ENCODE data around the gene PLK5. TPM values are rescaled to one million over a fixed set of nuclear protein-coding genes. Genes with fewer than 3 reads are reported as not detected.
A peak's percentile ranks its signal among the peaks of the same experiment; 100 is the strongest.

The PLK5 gene
- polyA plus RNA-seq, 10 donors: 0.07 to 0.80 (median 0.16) TPM; not detected in 1

- DNase-seq: no peak
Observed at GRCh38 chr19:1555487-1556389, 31.9 kb downstream of the PLK5 start.

GRCh38 chr19:1556390-1557070, 32.7 kb downstream of the PLK5 start:
- no peak for DNase-seq

GRCh38 chr19:1558552-1558951, 34.7 kb downstream of the PLK5 start:
- DNase-seq: no peak

- no peak for DNase-seq
Observed at GRCh38 chr19:1560286-1560882, 36.5 kb downstream of the PLK5 start.

- DNase-seq: no peak
Observed at GRCh38 chr19:1561236-1561842, 37.5 kb downstream of the PLK5 start.

- no peak for DNase-seq
Observed at GRCh38 chr19:1563251-1563650, 39.4 kb downstream of the PLK5 start.

GRCh38 chr19:1566392-1567115, 42.7 kb downstream of the PLK5 start:
- DNase-seq: peak; percentile 82 to 96 (median 87)

- DNase-seq: peak in 1 of 3 donors; percentile 79
Observed at GRCh38 chr19:1567116-1567847, 43.4 kb downstream of the PLK5 start.

- no peak for DNase-seq
Observed at GRCh38 chr19:1567848-1568227, 44.0 kb downstream of the PLK5 start.

GRCh38 chr19:1568320-1569019, 44.6 kb downstream of the PLK5 start, which contains the start of gene MEX3D:
Gene MEX3D (minus strand): TSS chr19:1568325. CDS start chr19:1568058, 267 bp downstream.
- peak; percentile 80 to 84 (median 81) for DNase-seq

- DNase-seq: no peak
Observed at GRCh38 chr19:1569997-1570396, 46.1 kb downstream of the PLK5 start.

GRCh38 chr19:1570836-1571235, 47.0 kb downstream of the PLK5 start:
- DNase-seq: no peak

GRCh38 chr19:1571358-1571757, 47.5 kb downstream of the PLK5 start:
- DNase-seq: no peak

- DNase-seq: no peak
Observed at GRCh38 chr19:1572795-1573194, 48.9 kb downstream of the PLK5 start.

GRCh38 chr19:1574354-1575136, 50.7 kb downstream of the PLK5 start:
- no peak for DNase-seq

GRCh38 chr19:1575323-1576241, 51.7 kb downstream of the PLK5 start:
- DNase-seq: no peak

GRCh38 chr19:1576242-1577089, 52.6 kb downstream of the PLK5 start:
- DNase-seq: no peak
